HPDE6-E6E7 (cell line): ENCODE data around the gene LAMB4.

Source experiments
- DNase-seq: peaks from one replicate; pipeline ENCODE4 v3.0.0; 2011; ENCODE audit warnings: missing footprints; ENCODE audit errors: extremely low spot score

Gene LAMB4, protein sequence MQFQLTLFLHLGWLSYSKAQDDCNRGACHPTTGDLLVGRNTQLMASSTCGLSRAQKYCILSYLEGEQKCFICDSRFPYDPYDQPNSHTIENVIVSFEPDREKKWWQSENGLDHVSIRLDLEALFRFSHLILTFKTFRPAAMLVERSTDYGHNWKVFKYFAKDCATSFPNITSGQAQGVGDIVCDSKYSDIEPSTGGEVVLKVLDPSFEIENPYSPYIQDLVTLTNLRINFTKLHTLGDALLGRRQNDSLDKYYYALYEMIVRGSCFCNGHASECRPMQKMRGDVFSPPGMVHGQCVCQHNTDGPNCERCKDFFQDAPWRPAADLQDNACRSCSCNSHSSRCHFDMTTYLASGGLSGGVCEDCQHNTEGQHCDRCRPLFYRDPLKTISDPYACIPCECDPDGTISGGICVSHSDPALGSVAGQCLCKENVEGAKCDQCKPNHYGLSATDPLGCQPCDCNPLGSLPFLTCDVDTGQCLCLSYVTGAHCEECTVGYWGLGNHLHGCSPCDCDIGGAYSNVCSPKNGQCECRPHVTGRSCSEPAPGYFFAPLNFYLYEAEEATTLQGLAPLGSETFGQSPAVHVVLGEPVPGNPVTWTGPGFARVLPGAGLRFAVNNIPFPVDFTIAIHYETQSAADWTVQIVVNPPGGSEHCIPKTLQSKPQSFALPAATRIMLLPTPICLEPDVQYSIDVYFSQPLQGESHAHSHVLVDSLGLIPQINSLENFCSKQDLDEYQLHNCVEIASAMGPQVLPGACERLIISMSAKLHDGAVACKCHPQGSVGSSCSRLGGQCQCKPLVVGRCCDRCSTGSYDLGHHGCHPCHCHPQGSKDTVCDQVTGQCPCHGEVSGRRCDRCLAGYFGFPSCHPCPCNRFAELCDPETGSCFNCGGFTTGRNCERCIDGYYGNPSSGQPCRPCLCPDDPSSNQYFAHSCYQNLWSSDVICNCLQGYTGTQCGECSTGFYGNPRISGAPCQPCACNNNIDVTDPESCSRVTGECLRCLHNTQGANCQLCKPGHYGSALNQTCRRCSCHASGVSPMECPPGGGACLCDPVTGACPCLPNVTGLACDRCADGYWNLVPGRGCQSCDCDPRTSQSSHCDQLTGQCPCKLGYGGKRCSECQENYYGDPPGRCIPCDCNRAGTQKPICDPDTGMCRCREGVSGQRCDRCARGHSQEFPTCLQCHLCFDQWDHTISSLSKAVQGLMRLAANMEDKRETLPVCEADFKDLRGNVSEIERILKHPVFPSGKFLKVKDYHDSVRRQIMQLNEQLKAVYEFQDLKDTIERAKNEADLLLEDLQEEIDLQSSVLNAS (N-terminal part only)

DNA sequence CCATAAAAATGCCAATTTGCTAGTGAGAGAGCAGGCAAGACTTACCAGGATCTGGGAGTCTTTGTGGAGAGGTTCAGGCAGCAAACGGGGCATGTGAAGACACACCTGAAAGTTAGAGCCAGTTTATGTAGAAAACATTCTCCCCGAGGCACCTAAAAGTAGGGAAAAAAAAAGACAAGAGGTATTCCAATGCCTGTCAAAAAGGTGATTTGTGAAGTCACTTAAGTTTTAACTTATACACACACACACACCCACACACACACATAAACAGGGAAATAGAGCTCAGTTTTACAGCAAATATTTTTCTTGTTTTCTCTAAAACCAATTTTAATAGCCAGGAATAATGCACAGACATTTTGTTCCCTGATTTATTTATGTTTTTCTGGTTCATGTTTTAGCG, at the start of gene LAMB4:
Gene LAMB4 (minus strand): TSS at position 101 of the 400 bp plus-strand sequence. CDS start 7,197 bp downstream, outside the sequence.
- no peak for DNase-seq

DNA sequence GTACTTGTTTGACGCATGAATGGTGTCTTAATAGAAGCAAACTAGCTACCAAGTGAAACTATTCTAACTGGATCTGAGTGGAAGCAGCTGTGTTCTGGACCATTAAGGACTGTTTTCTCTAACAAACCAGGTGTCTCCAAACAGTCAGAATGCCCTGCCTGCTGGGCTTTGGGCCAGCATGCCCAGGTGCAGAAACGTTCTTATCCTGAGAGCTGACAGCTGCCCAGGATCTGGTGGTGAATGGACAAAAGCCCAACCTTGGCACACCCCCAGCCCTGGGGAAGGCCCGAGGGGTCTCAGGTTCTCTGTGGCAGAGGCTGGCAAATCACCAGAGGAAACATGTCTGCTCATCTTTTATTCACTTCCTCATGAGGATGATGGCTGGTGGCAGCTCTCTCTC, 48.2 kb upstream of the LAMB4 start:
- no peak for DNase-seq

DNA sequence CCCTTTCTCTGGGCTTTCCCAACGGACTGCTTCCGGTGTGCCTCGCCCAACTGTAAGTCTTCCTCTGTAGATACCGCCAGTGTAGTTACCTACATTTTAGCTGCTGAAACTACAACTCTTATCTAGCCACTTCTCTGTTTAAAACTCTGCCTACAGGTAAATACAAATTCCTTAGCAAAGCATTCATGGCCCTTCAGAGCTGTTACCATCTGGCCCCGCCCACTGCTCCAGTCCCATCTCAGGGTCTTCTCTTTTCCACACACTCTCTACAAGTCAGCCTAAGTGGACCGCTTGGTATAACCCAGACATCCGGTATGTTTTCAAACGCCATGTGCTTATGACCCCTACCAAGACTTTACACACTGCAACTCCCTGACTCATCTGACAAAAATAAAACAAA, 41.0 kb upstream of the LAMB4 start:
- no peak for DNase-seq

DNA sequence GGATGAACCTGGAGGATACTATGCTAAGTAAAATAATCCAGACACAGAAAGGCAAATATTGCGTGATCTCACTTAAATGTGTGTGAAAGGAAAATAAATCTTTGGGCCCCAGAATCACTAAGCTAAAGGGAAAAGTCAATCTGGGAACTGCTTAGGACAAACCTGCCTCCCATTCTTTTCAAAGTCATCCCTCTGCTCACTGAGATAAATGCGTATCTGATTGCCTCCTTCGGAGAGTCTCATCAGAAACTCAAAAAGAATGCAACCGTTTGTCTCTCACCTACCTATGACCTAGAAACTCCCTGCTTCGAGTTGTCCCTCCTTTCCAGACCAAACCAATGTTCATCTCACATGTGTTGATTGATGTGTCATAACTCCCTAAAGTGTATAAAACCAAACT, 40.1 kb upstream of the LAMB4 start:
- no peak for DNase-seq

DNA sequence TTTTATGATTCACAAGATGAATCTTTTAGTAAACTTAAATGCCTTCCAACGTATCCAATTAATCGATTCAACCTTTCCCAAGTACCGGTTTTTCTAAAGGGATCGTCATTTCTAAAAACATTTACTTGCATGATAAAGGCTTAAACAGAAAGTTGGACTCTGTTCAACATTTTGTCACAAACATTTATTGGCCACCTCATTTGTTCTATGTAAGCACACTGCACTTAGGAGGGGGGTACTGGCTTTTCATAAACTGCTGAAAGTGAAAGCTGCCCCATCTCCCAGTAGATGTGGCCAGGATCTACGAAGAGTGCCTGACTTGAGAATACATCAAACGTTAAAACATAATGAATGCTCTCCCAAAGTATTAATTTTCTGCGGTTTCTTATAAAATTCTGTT, 37.3 kb upstream of the LAMB4 start:
- DNase-seq = no peak

DNA sequence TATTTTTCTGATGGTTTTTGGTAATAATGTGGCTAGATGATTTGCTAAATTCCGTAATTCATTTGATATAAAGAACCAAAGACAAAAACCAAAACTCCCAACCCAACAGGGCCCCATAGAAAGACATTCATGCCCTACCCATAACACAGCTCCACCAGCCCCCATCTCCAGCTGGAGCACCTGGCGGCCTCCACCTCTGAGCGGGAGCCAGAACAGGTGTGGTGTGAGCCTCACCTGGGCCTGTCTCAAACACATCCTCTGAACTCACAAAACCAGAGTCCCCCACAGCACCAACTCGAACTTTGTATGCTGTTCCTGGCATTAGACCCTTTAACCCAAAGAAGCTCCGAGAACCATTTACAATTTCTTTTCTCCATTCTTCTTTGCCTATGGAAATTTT, 36.5 kb upstream of the LAMB4 start:
- DNase-seq = no peak

DNA sequence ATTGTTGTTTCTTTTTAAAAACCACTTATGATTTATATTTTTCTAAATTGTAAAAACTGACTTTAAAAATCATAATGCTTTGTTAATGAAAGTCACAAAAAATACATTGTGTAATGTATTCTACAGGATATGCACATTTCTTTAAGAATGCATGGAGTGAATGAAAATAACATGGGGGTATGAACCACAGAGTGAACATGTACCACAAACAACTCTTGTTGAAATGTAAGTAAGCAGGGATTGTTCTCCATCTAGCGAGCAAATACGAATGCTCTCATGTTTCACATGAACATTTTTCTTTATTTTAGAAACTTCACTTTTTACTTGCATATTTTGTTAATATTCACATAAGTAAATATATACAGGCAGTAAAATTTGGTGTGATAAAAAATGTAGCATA, 35.6 kb upstream of the LAMB4 start:
- no peak for DNase-seq

DNA sequence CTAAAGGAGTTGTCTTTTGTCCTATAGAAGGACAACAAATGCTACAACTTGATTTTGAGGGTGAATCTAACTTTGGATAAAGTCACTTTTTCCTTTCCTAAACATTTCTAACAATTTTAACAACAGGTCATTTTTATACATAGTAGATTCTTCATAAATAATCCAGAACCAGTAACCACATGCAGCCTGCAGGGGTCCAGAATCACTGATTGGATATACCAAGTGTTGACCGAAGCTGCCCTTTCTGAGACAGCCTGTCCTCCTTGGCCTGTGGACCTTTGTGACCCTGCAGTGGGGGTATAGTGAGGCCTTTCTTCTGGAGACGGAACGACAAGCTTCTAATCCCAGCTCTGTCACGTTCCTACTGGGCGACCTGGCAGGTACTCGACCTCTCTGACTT, 34.8 kb upstream of the LAMB4 start:
- DNase-seq = no peak

DNA sequence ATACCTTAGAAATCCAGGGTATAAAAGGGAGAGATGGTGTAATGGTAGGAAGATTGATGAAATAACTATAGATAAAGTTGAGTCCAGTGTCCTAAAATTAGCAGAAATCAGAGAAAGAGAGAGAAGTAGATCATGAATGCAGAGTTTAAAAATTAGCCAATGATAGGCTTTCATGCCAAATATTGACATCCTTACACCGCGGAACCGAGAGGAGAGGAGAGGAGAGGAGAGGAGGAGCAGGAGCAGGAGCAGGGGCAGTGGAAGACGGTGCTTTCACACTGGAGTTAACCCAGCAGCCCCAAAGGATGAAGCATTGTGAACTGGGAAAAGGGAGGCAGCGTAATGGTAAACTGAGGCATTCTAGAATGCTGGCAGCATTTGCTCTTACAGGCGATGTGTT, 34.2 kb upstream of the LAMB4 start:
- no peak for DNase-seq

DNA sequence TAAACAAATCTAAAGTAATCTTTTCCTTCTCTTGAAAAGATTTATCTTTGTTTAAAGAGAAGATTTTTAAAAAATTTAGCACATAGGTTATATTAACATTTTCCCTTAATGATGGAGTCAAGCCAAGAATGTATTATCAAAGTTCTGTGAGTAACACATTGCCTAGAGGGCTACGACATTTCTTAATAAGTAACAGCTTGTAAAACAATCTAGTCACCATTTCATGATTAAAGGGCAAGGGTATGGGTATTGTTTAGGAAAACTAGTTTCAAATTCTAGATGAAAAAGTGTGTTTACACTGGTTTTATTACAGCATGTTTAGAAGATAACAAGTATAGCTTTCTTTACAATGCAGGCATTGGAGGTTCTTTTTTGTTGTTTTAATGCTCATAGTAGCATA, 28.6 kb upstream of the LAMB4 start:
- DNase-seq = peak; percentile 25

DNA sequence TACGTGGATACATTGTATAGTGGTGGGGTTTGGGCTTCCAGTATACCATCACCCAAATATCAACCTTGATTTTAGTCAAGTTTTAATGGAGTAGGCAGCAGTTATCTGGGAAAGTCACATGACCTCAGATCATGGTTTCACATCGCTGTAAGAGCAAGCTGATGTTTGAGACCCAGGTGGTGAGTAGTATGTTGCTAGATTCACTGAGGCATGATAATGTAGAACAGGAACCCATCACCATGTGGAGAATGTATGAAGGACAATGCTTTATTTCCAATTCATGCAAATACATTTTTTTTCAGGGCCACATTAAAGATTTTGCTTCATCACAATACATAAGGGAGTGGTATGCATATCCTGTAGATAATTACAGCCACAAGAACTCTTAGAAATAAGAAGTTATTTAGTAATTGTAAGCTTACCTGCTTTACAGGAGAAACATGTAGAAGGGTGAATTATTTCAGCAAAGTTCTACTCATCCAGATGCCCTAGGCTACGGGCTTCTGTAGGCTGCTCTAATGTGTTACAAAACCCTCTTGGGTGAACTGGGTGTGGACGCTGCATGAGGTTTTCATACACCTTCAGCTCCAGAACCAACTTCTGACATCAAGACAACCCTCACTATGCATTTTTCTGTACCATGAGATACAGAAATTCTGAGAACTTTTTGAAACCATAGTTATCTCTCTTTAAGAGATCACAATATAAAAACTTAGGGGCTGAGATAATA, 27.6 kb upstream of the LAMB4 start:
- no peak for DNase-seq

DNA sequence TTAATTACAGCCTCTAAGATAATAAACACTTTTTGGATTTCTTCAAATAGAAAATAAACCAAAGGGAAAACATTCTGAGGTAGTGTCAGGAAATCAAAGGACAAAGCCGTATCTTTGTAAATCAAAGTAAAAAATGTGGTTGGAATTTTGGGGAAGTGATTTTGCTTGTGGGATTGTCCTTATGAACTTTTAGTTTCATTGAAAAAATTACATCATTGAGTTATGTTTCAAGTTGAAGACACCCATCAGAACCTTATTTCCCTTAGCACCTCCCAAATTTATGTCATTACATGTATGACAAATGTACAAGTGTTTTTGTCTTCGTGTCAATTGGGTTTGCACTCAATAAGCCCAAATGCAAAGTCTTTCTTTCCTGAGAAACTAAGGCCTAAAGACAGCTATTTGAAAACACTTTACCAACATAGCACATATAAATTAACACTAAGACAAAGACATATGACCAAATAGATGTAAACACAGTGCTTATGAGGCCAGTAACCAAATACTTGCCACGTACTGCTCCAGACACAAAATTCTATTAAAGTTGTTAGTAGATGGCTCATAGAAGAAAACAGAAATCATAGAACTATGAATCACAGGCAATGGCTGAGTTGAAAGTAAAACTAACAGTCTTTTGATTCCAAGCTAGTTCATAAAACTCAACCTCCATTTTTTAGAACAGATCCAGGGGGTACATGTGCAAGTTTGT, 26.9 kb upstream of the LAMB4 start:
- no peak for DNase-seq

DNA sequence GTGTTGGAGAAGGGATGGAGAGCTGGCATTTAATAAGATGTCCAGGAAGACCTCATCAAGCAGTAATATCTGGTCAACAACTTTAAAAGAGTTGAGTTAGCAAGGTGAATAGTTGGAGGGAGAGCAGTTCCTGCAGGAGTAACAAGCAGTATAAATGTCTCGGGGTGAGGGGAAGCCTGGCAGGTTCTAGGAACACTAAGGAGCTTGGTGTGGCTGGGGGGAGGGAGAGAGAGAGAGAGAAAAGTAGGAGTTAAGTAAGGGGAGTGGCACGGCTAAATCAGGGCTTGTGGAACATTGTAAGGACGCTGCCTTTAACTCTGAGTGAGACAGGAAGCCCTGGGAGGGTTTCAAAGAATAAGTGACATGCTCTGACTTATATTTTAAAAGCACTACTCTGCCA, 22.0 kb upstream of the LAMB4 start:
- no peak for DNase-seq

DNA sequence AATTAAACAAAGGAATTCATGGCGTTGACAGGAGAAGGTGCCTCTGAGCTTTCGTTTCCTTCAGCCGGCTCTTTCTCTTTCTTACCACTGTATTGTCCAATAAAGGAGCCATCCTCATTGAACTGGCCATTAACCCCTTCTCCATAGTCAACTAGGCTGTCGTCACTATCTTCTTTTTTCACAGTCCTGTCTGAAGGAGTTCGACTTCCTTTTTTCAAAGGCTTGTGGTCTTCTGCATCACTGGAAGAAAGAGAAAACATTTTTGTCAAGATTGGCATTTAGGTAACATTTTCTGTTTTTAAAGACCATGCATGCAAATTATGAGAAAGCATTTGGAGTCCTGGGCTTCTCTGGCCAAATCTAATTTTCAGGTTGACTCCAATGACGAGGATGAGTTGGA, 19.7 kb upstream of the LAMB4 start:
- DNase-seq = no peak

DNA sequence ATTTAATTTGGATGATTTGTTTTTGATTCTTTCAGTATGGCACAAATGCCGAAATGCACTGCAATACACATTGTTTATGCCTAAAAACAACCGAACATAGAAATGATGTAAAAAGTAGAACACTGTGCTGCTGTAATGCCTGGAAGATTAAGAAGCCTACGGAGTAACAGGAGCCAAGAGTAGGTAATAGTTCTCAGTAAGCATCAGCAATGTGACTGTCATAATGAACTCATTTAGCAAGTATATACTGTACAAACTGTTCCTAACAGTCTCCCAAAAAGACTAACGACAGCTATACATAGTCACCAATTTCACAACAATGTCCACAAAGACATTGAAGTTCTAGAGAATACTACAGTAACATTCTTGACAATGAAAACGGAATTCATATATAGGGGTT, 19.0 kb upstream of the LAMB4 start:
- DNase-seq = no peak

DNA sequence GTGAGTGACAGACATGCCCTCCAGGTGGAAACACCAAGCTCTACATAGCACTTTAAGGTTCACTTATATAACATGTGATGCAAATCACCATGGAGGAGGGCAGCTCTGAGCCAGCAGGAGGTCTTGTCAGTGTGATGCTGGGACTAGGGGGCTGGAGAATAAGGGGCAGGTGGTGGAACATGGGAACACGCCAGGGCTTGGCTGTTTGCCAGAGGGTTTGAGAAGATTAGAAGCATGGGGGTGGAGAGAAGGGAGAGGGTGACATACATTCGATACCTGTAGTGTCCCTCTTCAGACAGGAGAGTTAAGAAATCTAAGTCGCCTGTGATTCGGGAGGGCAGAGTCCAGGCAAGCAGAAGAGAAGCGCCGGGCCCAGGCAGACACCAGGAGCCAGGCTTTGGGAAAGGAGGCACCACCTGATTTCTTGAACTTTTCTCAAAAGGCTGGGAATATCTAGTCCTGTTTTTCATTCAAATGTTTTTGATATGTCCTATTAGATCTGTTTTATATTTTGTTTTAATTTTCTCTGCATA, 16.9 kb upstream of the LAMB4 start:
- no peak for DNase-seq

DNA sequence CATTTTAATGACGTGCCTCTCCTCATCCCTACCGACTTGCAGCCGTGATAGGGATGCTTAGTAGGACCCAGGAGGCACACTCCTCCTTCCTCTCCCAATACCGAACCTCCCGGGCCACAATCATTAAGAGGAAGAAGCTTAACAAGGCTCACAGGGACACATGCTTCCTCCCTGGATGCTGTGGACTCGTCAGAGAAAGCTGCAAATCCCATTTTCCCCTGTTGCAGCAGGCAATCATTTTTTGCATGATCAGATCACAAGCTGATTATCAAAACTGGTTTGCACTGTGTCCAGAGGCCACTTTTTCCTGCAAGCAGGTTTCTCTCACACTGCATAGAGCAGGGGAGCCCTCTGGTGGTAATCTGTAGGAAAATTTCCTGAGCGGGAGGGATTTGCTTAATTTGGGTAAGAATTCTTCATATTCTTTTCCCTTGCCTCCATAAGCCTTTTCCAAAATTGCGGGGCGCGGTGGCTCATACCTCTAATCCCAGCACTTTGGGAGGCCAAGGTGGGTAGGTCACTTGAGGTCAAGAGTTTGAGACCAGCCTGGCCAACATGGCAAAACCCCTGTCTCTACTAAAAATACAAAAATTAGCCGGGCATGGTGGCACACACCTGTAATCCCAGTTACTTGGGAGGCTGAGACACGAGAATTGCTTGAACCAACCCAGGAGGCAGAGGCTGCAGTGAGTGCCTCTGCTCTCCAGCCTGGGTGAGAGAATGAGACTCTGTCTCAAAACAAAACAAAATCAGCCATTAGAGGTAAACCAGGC, 16.1 kb upstream of the LAMB4 start:
- peak; percentile 35 for DNase-seq

DNA sequence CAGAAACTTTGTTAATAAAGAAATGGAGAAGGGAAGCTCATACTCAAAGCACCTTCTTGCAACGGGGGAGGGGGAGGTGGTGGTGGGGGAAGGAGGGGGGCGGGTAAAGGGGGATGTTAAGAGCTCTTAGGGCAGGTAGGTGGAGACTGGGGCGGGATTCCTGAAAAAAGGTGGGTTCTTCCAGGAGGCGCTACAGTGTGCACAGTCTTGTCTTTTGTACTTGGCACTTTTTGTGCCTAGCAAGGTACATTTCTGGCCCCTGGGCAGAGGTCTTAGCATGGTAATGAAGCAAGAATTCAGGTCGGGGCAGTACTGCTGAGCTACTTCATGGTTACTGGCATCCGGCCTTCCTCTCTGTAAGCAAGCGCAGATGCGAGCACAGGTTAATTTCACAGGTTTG, 15.2 kb upstream of the LAMB4 start:
- DNase-seq = no peak

DNA sequence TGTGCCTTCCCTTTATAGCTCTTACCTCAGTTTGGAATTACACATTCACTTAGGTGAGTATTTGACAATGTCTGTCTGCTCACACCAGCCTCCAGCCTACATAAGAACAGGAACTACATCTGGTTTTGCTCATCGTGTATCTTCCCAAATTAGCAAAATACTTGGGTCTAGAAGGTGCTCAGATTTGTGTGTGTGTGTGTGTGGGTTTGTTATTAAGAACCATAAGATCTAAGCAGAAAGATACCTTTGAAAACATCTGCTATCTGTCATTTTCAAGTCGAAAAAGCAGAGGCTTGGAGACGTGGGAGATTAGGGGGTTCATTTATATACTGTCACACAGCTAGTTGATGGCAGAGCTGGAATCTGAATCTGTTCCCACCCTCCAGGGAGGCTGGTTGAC, 14.8 kb upstream of the LAMB4 start:
- no peak for DNase-seq
